Activated CD4-positive, alpha-beta T cell treated with anti-CD3 and anti-CD28 coated beads, Interleukin-2, amount 10 ng/mL, durations not matched to agents 7 days and 5 days (primary cell): ENCODE data around the gene SERPINA9. TPM values are rescaled to one million over a fixed set of nuclear protein-coding genes. Genes with fewer than 3 reads are reported as not detected.
A peak's percentile ranks its signal among the peaks of the same experiment; 100 is the strongest.
"Not testable (repeated sequence)": the region's sequence is repeated elsewhere in the genome, so short reads cannot be mapped to it uniquely, and the experiment has no call there.

ENCODE experiments used
- CTCF ChIA-PET: fragments of 350-600 bp; sonication (Branson Sonifier 250); formaldehyde crosslinking; loops from one replicate; lab custom pipeline; 2021; ENCODE audit warnings: antibody characterized with exemption; lab: Charles Lee
- POLR2A ChIA-PET: fragments of 350-600 bp; sonication (Branson Sonifier 250); formaldehyde crosslinking; loops from one replicate; lab custom pipeline; 2021; ENCODE audit warnings: antibody characterized with exemption; lab: Charles Lee
- DNase-seq: peaks from one replicate; pipeline ENCODE4 v3.0.0-alpha.2; 2020
- H3K27ac Mint-ChIP-seq: one replicate; pipeline ENCODE4 v1.8.0; 2021; ENCODE audit warnings: mild to moderate bottlenecking, moderate library complexity, mixed read lengths
- H3K27me3 Mint-ChIP-seq: one replicate; pipeline ENCODE4 v1.8.0; 2021; ENCODE audit warnings: mixed read lengths
- H3K36me3 Mint-ChIP-seq: one replicate; pipeline ENCODE4 v1.8.0; 2021; ENCODE audit warnings: low read depth, mixed read lengths
- H3K4me1 Mint-ChIP-seq: one replicate; pipeline ENCODE4 v1.8.0; 2021; ENCODE audit warnings: mixed read lengths
- H3K4me3 Mint-ChIP-seq: one replicate; pipeline ENCODE4 v1.8.0; 2021; ENCODE audit warnings: mild to moderate bottlenecking, moderate library complexity, mixed read lengths
- H3K9me3 Mint-ChIP-seq: one replicate; pipeline ENCODE4 v1.8.0; 2021; ENCODE audit warnings: mixed read lengths
- total RNA-seq, 2 experiments: library from RNA; stranded (reverse); gene quantifications; one replicate each; pipeline ENCODE4 v1.2.3, GENCODE V29; 2021

Gene SERPINA9
- total RNA-seq, 2 experiments from 2014 or later: not detected

- H3K36me3 Mint-ChIP-seq: no peaks in the 10 kb centered on the region
- H3K27me3 Mint-ChIP-seq: no peaks in the 10 kb centered on the region
- no peak overlapping the region for H3K27ac Mint-ChIP-seq
- CTCF ChIA-PET: no interaction called here
- no peak overlapping the region for H3K4me3 Mint-ChIP-seq
- no peak for DNase-seq
- POLR2A ChIA-PET: no interaction called here
- H3K4me1 Mint-ChIP-seq: peaks cover 6% of the 10 kb centered on the region
- peaks cover 2% of the 10 kb centered on the region for H3K9me3 Mint-ChIP-seq
These were observed 49.5 kb downstream of the SERPINA9 start for GRCh38 chr14:94426526-94426925.

- Mint-ChIP-seq H3K9me3 (no peaks in the 10 kb centered on the region), H3K27me3 (peaks cover 3% of the 10 kb centered on the region), H3K4me3 (no peak overlapping the region), H3K4me1 (peaks cover 6% of the 10 kb centered on the region), H3K36me3 (no peaks in the 10 kb centered on the region), H3K27ac (no peak overlapping the region)
- no peak for DNase-seq
- ChIA-PET POLR2A (no interaction called here), CTCF (no interaction called here)
These were observed 51.6 kb downstream of the SERPINA9 start for GRCh38 chr14:94424371-94424770.

GRCh38 chr14:94423453-94424056 is 52.4 kb downstream of the SERPINA9 start:
- no peak overlapping the region for H3K27ac Mint-ChIP-seq
- H3K27me3 Mint-ChIP-seq: peaks cover 3% of the 10 kb centered on the region
- DNase-seq: peak; percentile 59
- peaks cover 6% of the 10 kb centered on the region for H3K4me1 Mint-ChIP-seq
- H3K4me3 Mint-ChIP-seq: no peak overlapping the region
- peaks cover under 1% of the 10 kb centered on the region for H3K9me3 Mint-ChIP-seq
- no peaks in the 10 kb centered on the region for H3K36me3 Mint-ChIP-seq
- POLR2A ChIA-PET: no interaction called here
- CTCF ChIA-PET: no interaction called here

GRCh38 chr14:94421316-94421715 is 54.7 kb downstream of the SERPINA9 start:
- H3K27ac Mint-ChIP-seq: no peak overlapping the region
- H3K36me3 Mint-ChIP-seq: no peaks in the 10 kb centered on the region
- H3K27me3 Mint-ChIP-seq: peaks cover 3% of the 10 kb centered on the region
- H3K4me3 Mint-ChIP-seq: no peak overlapping the region
- H3K4me1 Mint-ChIP-seq: peaks cover 6% of the 10 kb centered on the region
- no peak for DNase-seq
- POLR2A ChIA-PET: no interaction called here
- peaks cover 7% of the 10 kb centered on the region for H3K9me3 Mint-ChIP-seq
- CTCF ChIA-PET: interaction anchor here (1.6 kb wide), 1 partner anchor 10 kb away, joined by 3 read pairs; no protein-coding TSS in a partner anchor

- H3K9me3 Mint-ChIP-seq, H3K4me1 Mint-ChIP-seq, H3K27me3 Mint-ChIP-seq, H3K27ac Mint-ChIP-seq, H3K36me3 Mint-ChIP-seq, DNase-seq, POLR2A ChIA-PET, H3K4me3 Mint-ChIP-seq, CTCF ChIA-PET: not testable (repeated sequence)
These were observed 58.3 kb downstream of the SERPINA9 start for GRCh38 chr14:94417497-94418205.

Other genes with a start within 250 kb of the SERPINA9 start
- not detected for gene SERPINA10, start 182.9 kb downstream of the SERPINA9 start, total RNA-seq
- gene SERPINA6, start 152.9 kb downstream of the SERPINA9 start, total RNA-seq: not detected
- gene SERPINA2, start 109.5 kb downstream of the SERPINA9 start, total RNA-seq: not detected
- gene SERPINA1, start 87.6 kb downstream of the SERPINA9 start, total RNA-seq: 1 to 10 TPM; 4.1 to 4.4 TPM
- gene SERPINA11, start 23.4 kb downstream of the SERPINA9 start, total RNA-seq: not detected
- gene SERPINA12, start 33.3 kb upstream of the SERPINA9 start, total RNA-seq: not detected
- not detected for gene SERPINA4, start 85.2 kb upstream of the SERPINA9 start, total RNA-seq
- not detected for gene SERPINA5, start 105.2 kb upstream of the SERPINA9 start, total RNA-seq
- gene SERPINA3, start 136.2 kb upstream of the SERPINA9 start, total RNA-seq: not detected